ENCODE data around the gene ECHS1.
"Not testable (repeated sequence)": the region's sequence is repeated elsewhere in the genome, so short reads cannot be mapped to it uniquely, and the experiment has no call there.

Gene ECHS1

DNA sequence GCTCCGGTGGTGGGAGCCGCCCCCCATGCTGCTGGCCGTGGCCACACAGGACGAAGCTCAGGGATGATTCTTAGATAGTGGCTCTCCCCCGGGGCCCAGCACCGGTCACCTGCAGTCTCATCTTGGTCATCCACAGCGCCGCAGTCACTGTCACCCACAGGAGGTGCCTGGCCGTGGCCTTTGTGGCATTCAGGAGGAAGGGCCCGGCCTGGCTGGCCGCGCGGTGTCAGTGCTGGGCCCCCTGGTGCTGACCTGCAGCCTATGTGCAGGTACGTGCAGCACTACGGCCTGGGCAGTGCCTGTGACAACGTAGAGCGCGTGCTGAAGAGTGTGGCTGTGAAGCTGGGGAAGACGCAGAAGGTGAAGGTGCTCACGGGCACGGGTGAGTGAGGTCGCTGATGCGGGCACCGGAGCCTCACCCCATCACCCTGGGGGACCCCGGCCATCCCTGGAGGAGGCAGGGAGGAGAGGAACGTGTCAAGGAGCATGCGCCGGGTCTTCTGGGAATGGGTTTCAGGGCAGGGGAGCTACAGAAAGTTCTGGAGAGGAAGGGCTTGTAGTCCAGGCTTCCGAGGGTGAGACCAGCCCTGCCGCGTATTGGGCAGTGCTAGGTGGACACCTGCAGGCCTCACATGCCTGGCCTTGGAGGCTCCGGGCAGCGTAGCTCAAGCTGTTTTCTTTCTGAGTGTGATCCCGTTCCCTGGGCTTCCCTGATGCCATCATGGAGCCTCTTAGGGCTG is 46.2 kb upstream of the ECHS1 start:
- TF ChIP-seq, protein P1, sequence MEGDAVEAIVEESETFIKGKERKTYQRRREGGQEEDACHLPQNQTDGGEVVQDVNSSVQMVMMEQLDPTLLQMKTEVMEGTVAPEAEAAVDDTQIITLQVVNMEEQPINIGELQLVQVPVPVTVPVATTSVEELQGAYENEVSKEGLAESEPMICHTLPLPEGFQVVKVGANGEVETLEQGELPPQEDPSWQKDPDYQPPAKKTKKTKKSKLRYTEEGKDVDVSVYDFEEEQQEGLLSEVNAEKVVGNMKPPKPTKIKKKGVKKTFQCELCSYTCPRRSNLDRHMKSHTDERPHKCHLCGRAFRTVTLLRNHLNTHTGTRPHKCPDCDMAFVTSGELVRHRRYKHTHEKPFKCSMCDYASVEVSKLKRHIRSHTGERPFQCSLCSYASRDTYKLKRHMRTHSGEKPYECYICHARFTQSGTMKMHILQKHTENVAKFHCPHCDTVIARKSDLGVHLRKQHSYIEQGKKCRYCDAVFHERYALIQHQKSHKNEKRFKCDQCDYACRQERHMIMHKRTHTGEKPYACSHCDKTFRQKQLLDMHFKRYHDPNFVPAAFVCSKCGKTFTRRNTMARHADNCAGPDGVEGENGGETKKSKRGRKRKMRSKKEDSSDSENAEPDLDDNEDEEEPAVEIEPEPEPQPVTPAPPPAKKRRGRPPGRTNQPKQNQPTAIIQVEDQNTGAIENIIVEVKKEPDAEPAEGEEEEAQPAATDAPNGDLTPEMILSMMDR (IDR thresholded peaks at IDR 0.05; ENCODE audit: insufficient read depth, low read length, missing control alignments) = no peak
- DNase-seq (ENCODE audit: low read depth, low spot score) = no peak
- ChIA-PET POLR2A (no interaction called here), CTCF (interaction anchor here (2.0 kb wide), 1 partner anchor 9 kb away, joined by 6 read pairs; no protein-coding TSS in a partner anchor)
- no peak overlapping the region for H3K4me3 ChIP-seq (ENCODE audit: low read depth, low read length)

DNA sequence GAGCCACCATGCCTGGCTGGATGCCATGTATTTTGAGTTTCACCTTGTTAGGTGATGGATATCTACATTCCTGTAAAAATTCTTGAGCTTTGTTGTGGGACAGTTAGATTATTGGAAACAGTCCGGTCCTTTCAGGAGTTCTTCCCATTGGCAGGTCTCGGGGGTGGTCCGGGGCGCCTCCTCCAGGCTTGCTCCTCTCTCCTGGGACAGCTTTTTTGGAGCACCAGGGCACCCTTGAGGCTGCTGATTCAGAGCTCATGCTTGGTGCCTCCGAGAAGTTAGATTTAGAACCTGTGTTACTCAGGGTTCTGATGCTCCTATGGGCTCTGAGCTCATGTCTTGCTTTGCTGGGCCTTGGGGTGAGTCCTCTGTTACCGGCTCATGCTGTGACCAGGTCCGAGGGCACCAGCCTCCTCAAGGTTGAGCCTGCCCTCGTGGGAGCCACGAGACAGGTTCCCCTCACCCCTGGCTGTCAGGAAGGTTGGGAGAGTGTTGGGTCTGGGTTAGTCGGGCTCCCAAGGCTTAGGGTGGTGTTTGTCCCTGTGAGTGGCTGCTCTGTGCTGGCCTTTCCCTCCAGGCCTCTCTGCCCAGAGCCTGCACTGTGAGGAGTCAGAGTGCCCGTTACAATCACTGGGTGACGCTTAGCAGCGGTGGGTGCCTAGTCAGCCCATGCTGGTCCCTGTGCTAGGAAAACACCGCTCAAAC is 45.3 kb upstream of the ECHS1 start:
- TF ChIP-seq, protein P1 (IDR thresholded peaks at IDR 0.05; ENCODE audit: insufficient read depth, low read length, missing control alignments) = no peak
- CTCF ChIA-PET = no interaction called here
- POLR2A ChIA-PET = no interaction called here
- no peak for DNase-seq (ENCODE audit: low read depth, low spot score)
- no peak overlapping the region for H3K4me3 ChIP-seq (ENCODE audit: low read depth, low read length)

DNA sequence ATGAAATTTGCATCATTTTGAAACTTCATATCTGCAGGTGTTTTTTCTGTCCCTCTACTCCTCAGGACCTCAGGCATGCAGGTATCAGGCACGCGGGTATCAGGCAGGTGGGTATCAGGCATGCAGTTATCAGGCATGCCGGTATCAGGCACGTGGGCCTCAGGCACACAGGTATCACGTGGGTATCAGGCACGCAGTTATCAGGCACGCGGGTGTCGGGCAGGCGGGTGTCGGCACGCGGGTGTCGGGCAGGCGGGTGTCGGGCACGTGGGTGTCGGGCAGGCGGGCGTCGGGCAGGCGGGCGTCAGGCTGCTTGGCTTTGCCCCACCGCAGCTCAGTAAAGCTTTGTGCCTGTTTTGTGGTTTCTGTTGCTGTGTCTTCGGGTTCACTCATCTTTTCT is 42.6 kb upstream of the ECHS1 start:
- ChIA-PET CTCF (no interaction called here), POLR2A (no interaction called here)
- H3K4me3 ChIP-seq (ENCODE audit: low read depth, low read length) = no peak overlapping the region
- no peak for DNase-seq (ENCODE audit: low read depth, low spot score)
- TF ChIP-seq, protein P1 (IDR thresholded peaks at IDR 0.05; ENCODE audit: insufficient read depth, low read length, missing control alignments) = no peak

DNA sequence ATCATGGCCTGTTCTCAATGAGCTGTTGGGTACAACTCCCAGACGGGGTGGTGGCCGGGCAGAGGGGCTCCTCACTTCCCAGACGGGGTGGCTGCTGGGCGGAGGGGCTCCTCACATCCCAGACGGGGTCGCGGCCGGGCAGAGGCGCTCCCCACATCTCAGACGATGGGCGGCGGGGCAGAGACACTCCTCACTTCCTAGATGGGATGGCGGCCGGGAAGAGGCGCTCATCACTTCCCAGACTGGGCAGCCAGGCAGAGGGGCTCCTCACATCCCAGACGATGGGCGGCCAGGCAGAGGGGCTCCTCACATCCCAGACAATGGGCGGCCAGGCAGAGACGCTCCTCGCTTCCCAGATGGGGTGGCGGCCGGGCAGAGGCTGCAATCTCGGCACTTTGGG is 41.2 kb upstream of the ECHS1 start:
- POLR2A ChIA-PET; CTCF ChIA-PET; H3K4me3 ChIP-seq (ENCODE audit: low read depth, low read length); DNase-seq (ENCODE audit: low read depth, low spot score): not testable (repeated sequence)

DNA sequence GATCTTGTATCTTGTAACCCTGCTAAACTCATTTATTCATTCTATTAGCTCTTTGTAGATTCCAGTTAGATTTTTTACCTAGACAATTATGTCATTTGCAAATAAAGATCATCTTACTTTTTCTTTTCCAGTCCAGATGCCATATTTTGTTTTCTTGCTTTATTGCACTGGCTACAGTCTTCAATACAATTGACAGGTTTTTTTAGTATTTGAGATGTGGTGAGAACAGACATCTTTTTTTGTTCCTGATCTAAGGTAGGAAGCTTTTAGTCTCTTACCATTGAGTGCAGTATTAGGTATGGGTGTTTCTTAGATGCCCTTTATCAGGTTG is 39.2 kb upstream of the ECHS1 start:
- TF ChIP-seq, protein P1 (IDR thresholded peaks at IDR 0.05; ENCODE audit: insufficient read depth, low read length, missing control alignments) = no peak
- CTCF ChIA-PET = no interaction called here
- H3K4me3 ChIP-seq (ENCODE audit: low read depth, low read length) = no peak overlapping the region
- DNase-seq (ENCODE audit: low read depth, low spot score) = no peak
- POLR2A ChIA-PET = no interaction called here

DNA sequence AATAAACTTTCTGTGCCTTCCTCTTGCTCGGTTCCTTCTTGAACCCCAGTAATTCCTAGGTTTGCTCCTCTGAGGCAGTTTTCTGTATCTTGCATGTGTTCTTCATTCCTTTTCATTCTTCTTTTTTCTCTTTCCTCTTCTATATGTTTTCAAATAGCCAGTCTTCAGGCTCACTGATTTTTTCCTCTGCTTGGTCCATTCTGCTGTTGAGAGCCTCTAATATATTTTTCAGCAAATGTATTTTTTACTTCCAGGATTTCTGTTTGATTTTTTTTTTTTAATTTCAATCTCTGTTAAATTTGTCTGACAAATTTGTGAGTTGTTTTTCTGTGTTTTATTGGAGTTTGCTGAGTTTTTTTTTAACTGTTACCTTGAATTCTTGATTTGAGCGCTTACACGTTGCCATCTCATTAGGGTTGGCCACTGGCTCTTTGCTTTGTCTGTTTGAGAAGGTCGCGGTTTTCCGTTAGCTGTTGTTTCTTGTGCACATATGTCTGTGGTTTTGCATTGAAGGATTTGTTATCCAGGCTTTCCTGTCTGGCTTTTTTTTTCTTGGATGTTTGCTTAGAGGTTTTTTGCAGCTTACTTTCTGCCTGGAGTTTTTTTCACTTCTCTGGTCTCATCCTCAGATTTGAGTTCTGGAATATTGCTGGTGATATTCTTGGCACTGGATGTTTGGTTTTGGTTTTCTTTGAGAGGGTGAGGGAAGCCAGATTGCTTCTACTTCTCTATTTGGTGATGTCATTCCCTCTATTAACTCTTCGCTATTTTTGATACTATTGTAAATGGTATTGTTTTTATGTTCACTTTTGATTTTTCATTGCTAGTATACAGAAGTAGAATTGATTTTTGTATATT is 38.6 kb upstream of the ECHS1 start:
- no peak overlapping the region for H3K4me3 ChIP-seq (ENCODE audit: low read depth, low read length)
- ChIA-PET CTCF (no interaction called here), POLR2A (no interaction called here)
- TF ChIP-seq, protein P1 (IDR thresholded peaks at IDR 0.05; ENCODE audit: insufficient read depth, low read length, missing control alignments) = no peak
- DNase-seq (ENCODE audit: low read depth, low spot score) = no peak

All from AG04449 (cell line).